ENCODE data around the gene RNASEH2A. TPM values are rescaled to one million over a fixed set of nuclear protein-coding genes. Genes with fewer than 3 reads are reported as not detected.
A peak's percentile ranks its signal among the peaks of the same experiment; 100 is the strongest.

Gene RNASEH2A
- total RNA-seq, 1 donor from 2014 or later, result 11.1 TPM

DNA sequence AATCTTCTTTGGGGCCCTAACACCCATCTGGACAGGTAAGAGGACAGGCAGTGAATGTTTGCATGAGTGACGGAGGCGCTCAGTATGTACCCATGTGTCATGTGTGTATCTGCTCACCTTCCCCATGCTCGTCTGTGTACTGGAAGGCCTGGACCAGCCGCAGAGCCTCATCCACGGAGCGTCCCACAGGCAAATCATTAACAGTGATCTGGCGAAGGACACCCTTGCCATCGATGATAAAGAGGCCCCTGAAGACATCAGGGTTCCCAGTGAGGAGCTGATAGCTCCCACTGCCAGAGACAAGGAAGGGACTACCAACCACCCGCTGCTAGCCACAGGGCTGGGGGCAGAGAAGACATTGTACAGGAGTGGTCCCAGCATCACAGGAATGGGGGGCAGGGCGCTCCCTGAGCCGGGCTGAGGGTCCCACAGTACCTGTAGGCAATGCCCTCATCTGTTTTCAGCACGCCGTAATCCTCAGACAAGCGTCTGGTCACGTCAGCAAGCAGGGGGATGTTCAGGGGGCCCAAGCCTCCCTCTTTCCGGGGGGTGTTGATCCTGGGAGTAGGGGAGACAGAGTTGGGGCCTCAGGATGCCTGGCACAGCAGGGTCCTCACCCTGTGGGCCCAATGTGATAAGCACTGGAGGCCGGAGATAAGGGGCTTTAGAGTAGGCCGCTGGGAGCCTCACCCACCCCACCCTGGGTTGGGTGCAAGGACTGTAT lies 6.5 kb upstream of the RNASEH2A start:
- Histone ChIP-seq H3K4me3 (ENCODE audit: low read depth, low read length) (no peak overlapping the region), H3K27me3 (ENCODE audit: control insufficient read depth, insufficient read depth, low read length) (no peaks in the 10 kb centered on the region), H3K36me3 (ENCODE audit: control insufficient read depth, insufficient read depth, low read length) (peaks cover 11% of the 10 kb centered on the region)
- no peak for FAIRE-seq
- no peak for DNase-seq (ENCODE audit: low read depth)
- TF ChIP-seq, protein P1, sequence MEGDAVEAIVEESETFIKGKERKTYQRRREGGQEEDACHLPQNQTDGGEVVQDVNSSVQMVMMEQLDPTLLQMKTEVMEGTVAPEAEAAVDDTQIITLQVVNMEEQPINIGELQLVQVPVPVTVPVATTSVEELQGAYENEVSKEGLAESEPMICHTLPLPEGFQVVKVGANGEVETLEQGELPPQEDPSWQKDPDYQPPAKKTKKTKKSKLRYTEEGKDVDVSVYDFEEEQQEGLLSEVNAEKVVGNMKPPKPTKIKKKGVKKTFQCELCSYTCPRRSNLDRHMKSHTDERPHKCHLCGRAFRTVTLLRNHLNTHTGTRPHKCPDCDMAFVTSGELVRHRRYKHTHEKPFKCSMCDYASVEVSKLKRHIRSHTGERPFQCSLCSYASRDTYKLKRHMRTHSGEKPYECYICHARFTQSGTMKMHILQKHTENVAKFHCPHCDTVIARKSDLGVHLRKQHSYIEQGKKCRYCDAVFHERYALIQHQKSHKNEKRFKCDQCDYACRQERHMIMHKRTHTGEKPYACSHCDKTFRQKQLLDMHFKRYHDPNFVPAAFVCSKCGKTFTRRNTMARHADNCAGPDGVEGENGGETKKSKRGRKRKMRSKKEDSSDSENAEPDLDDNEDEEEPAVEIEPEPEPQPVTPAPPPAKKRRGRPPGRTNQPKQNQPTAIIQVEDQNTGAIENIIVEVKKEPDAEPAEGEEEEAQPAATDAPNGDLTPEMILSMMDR (IDR thresholded peaks at IDR 0.05; ENCODE audit: insufficient read depth, low read length, severe bottlenecking), result no peak

GRCh38 chr19:12800466-12800770 lies 6.0 kb upstream of the RNASEH2A start:
- no peak for DNase-seq (ENCODE audit: low read depth)
- TF ChIP-seq, protein P1 (IDR thresholded peaks at IDR 0.05; ENCODE audit: insufficient read depth, low read length, severe bottlenecking), result no peak
- FAIRE-seq, result no peak
- Histone ChIP-seq H3K4me3 (ENCODE audit: low read depth, low read length) (peak overlapping the region; percentile 74), H3K36me3 (ENCODE audit: control insufficient read depth, insufficient read depth, low read length) (peaks cover 11% of the 10 kb centered on the region), H3K27me3 (ENCODE audit: control insufficient read depth, insufficient read depth, low read length) (no peaks in the 10 kb centered on the region)

DNA sequence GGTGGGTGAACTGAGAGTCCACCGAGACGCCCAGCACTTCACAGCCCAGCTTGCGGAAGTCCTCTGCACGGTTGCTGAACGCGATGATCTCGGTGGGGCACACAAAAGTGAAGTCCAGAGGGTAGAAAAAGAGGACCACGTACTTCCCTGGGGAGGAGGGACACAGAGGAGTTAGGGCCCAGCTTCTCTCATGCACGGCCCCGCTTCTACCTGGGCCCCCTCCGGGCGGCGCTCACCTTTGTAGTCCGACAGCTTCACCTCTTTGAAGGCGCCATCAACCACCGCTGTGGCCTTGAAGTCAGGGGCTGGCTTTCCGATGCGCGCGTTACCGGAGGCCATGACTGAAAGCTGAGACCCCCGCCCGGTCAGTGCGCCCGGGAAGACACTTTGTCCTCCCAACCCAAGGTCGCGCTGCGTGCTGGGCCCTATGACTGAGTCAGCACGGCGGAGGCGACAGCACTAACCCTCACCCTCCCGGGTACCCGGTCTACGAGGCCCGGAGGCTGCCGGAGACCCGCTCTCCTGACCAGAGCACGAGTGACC lies 5.4 kb upstream of the RNASEH2A start:
- FAIRE-seq, result no peak
- H3K36me3 ChIP-seq (ENCODE audit: control insufficient read depth, insufficient read depth, low read length), result peaks cover 11% of the 10 kb centered on the region
- TF ChIP-seq, protein P1 (IDR thresholded peaks at IDR 0.05; ENCODE audit: insufficient read depth, low read length, severe bottlenecking), result no peak
- H3K4me3 ChIP-seq (ENCODE audit: low read depth, low read length), result peak overlapping the region; percentile 74
- DNase-seq (ENCODE audit: low read depth), result no peak
- H3K27me3 ChIP-seq (ENCODE audit: control insufficient read depth, insufficient read depth, low read length), result no peaks in the 10 kb centered on the region

DNA sequence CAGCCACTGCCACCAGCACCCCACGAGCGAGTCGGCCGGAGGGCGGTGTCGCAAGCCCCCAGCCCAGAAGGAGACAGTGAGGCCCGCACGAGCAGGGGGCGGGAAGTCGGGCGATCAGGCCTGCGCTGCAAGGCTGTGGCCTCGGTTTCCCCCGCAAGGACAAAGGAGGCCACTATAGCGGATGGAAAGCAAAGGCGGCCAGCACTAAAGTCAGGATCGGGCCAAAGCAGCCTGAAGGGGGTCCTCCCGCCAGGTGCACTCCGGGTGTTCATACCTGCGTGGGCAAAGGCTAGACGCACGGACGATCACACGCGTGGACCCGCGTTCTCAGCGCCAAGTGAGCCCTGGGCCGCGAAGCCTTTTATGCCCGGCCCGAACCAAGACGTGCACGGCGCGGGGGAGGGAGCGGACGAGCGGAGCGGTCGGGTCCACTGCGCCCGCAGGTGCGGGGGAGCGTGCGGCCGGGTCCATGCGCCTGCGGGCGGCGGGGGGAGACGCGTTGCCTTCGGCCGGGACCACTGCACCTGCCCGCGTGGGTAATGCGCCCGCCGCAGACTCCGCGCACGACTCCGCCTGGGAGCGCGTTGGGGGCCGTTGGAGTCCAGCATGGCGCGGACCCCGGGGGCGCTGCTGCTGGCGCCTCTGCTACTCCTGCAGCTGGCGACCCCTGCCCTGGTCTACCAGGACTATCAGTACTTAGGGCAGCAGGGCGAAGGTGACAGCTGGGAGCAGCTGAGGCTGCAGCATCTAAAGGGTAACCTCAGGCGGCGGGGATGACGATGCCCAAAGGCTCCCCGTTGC lies 4.7 kb upstream of the RNASEH2A start, which contains the start of the genes PRDX2 and THSD8:
PRDX2 (minus strand) TSS at position 335 of the 801 bp plus-strand sequence. CDS start 539 bp downstream, outside the sequence.
THSD8 (plus strand) TSS at position 604 of the 801 bp plus-strand sequence; CDS start at position 607, 3 bp downstream.
- peaks cover 11% of the 10 kb centered on the region for H3K36me3 ChIP-seq (ENCODE audit: control insufficient read depth, insufficient read depth, low read length)
- no peak for FAIRE-seq
- TF ChIP-seq, protein P1 (IDR thresholded peaks at IDR 0.05; ENCODE audit: insufficient read depth, low read length, severe bottlenecking), result no peak
- no peaks in the 10 kb centered on the region for H3K27me3 ChIP-seq (ENCODE audit: control insufficient read depth, insufficient read depth, low read length)
- no peak for DNase-seq (ENCODE audit: low read depth)
- peak within 1 kb of the TSS; percentile 74 for H3K4me3 ChIP-seq (ENCODE audit: low read depth, low read length)

GRCh38 chr19:12802267-12803106 lies 3.9 kb upstream of the RNASEH2A start:
- TF ChIP-seq, protein P1 (IDR thresholded peaks at IDR 0.05; ENCODE audit: insufficient read depth, low read length, severe bottlenecking), result no peak
- H3K36me3 ChIP-seq (ENCODE audit: control insufficient read depth, insufficient read depth, low read length), result peaks cover 9% of the 10 kb centered on the region
- FAIRE-seq (no peak), DNase-seq (ENCODE audit: low read depth) (no peak)
- H3K27me3 ChIP-seq (ENCODE audit: control insufficient read depth, insufficient read depth, low read length), result no peaks in the 10 kb centered on the region
- peak overlapping the region; percentile 74 for H3K4me3 ChIP-seq (ENCODE audit: low read depth, low read length)
